DOHH2 (cell line): Measurements from ENCODE around the gene TUBB6.

Experiments
- H3F3A ChIP-seq: fragments of 200-600 bp; sonication (generic), shearing (Covaris generic); 2 replicates; pipeline ENCODE4 v1.6.0; 2016; ENCODE audit warnings: antibody characterized with exemption, mild to moderate bottlenecking; ENCODE audit not compliant: control insufficient read depth, insufficient read depth
- H3K27ac ChIP-seq: fragments of 200-600 bp; sonication (generic); 2 replicates; pipeline ENCODE4 v1.5.1; 2014; ENCODE audit warnings: low read depth, mild to moderate bottlenecking, low read length, moderate library complexity
- H3K27me3 ChIP-seq: fragments of 200-600 bp; sonication (generic); 2 replicates; pipeline ENCODE4 v1.6.1; 2014; ENCODE audit warnings: mild to moderate bottlenecking, low read length, mixed read lengths; ENCODE audit not compliant: control insufficient read depth
- H3K36me3 ChIP-seq: fragments of 200-600 bp; sonication (generic); 2 replicates; pipeline ENCODE4 v1.6.1; 2014; ENCODE audit warnings: mild to moderate bottlenecking, low read length, moderate library complexity, mixed read lengths; ENCODE audit not compliant: control insufficient read depth
- H3K4me1 ChIP-seq: fragments of 200-600 bp; sonication (generic); 2 replicates; pipeline ENCODE4 v1.6.1; 2014; ENCODE audit warnings: mild to moderate bottlenecking, low read length, mixed read lengths; ENCODE audit not compliant: control insufficient read depth
- H3K4me2 ChIP-seq: fragments of 200-600 bp; sonication (generic); 2 replicates; pipeline ENCODE4 v1.6.0; 2014; ENCODE audit warnings: mild to moderate bottlenecking, low read length, moderate library complexity
- H3K4me3 ChIP-seq: fragments of 200-600 bp; sonication (generic); 2 replicates; pipeline ENCODE4 v1.5.1; 2014; ENCODE audit warnings: mild to moderate bottlenecking, low read length, mixed read lengths
- H3K79me2 ChIP-seq: fragments of 200-600 bp; sonication (generic); 2 replicates; pipeline ENCODE4 v1.6.1; 2014; ENCODE audit warnings: mild to moderate bottlenecking, low read length, mixed read lengths; ENCODE audit not compliant: control insufficient read depth
- H3K9me2 ChIP-seq: fragments of 200-600 bp; sonication (generic); replicated peaks from 2 replicates; pipeline ENCODE4 v1.6.1; 2014; ENCODE audit warnings: mild to moderate bottlenecking, low read length, mixed read lengths; ENCODE audit not compliant: control insufficient read depth
- H3K9me3 ChIP-seq: fragments of 200-600 bp; sonication (generic); 2 replicates; pipeline ENCODE4 v1.6.1; 2014; ENCODE audit warnings: antibody characterized with exemption, low read length, mixed read lengths; ENCODE audit not compliant: control insufficient read depth, insufficient read depth
- H4K20me1 ChIP-seq: fragments of 200-600 bp; sonication (generic); 2 replicates; pipeline ENCODE4 v1.6.0; 2014; ENCODE audit warnings: low read depth, mild to moderate bottlenecking, antibody characterized with exemption, low read length, moderate library complexity; ENCODE audit not compliant: control insufficient read depth, insufficient read depth
- CTCF ChIP-seq: fragments of 200-600 bp; sonication (generic); IDR thresholded peaks from one replicate; pipeline ENCODE4 v1.5.1; 2014; ENCODE audit warnings: antibody characterized with exemption, mild to moderate bottlenecking, low read depth, low read length; ENCODE audit not compliant: poor library complexity, severe bottlenecking
- EZH2phosphoT487 ChIP-seq: fragments of 200-600 bp; sonication (generic); IDR thresholded peaks from 2 replicates; pipeline ENCODE4 v1.6.1; 2017; ENCODE audit warnings: borderline replicate concordance, mild to moderate bottlenecking, antibody characterized with exemption, low read length, moderate library complexity, mixed read lengths

The TUBB6 gene

GRCh38 chr18:12346240-12346565 lies 38.2 kb downstream of the TUBB6 start:
- Histone ChIP-seq H3K27me3 (no peaks in the 10 kb centered on the region), H3K4me1 (no peaks in the 10 kb centered on the region), H3K36me3 (peaks cover 92% of the 10 kb centered on the region), H3K9me3 (no peaks in the 10 kb centered on the region), H3F3A (no peaks in the 10 kb centered on the region), H3K4me3 (no peak overlapping the region), H3K27ac (no peak overlapping the region), H4K20me1 (no peaks in the 10 kb centered on the region), H3K9me2 (no peaks in the 10 kb centered on the region), H3K79me2 (no peaks in the 10 kb centered on the region), H3K4me2 (no peak overlapping the region)
- TF ChIP-seq EZH2phosphoT487 (no peak), CTCF (no peak)

- no peaks in the 10 kb centered on the region for H3F3A ChIP-seq
- H3K4me1 ChIP-seq, result no peaks in the 10 kb centered on the region
- no peak for TF ChIP-seq CTCF
- no peak for TF ChIP-seq EZH2phosphoT487
- no peaks in the 10 kb centered on the region for H3K9me2 ChIP-seq
- no peak overlapping the region for H3K4me2 ChIP-seq
- no peaks in the 10 kb centered on the region for H3K27me3 ChIP-seq
- H3K36me3 ChIP-seq, result peaks cover 89% of the 10 kb centered on the region
- no peaks in the 10 kb centered on the region for H3K9me3 ChIP-seq
- no peak overlapping the region for H3K27ac ChIP-seq
- H3K4me3 ChIP-seq, result no peak overlapping the region
- no peaks in the 10 kb centered on the region for H3K79me2 ChIP-seq
- no peaks in the 10 kb centered on the region for H4K20me1 ChIP-seq
These were observed 39.9 kb downstream of the TUBB6 start for GRCh38 chr18:12347895-12348294.

- Histone ChIP-seq H3K4me2 (no peak overlapping the region), H3K9me2 (no peaks in the 10 kb centered on the region), H3K36me3 (peaks cover 86% of the 10 kb centered on the region), H3K79me2 (no peaks in the 10 kb centered on the region), H3K4me1 (no peaks in the 10 kb centered on the region), H4K20me1 (no peaks in the 10 kb centered on the region), H3K27ac (no peak overlapping the region), H3F3A (no peaks in the 10 kb centered on the region), H3K9me3 (no peaks in the 10 kb centered on the region), H3K4me3 (no peak overlapping the region), H3K27me3 (no peaks in the 10 kb centered on the region)
- TF ChIP-seq CTCF (no peak), EZH2phosphoT487 (no peak)
These were observed 44.1 kb downstream of the TUBB6 start for GRCh38 chr18:12352188-12352587.

GRCh38 chr18:12359515-12359927 lies 51.5 kb downstream of the TUBB6 start:
- Histone ChIP-seq H3K9me3 (no peaks in the 10 kb centered on the region), H3K27me3 (no peaks in the 10 kb centered on the region), H3K79me2 (peaks cover 3% of the 10 kb centered on the region; the same call in 1 of the 2 replicates), H3K4me1 (no peaks in the 10 kb centered on the region), H3K9me2 (no peaks in the 10 kb centered on the region), H3F3A (no peaks in the 10 kb centered on the region), H3K4me2 (no peak overlapping the region), H3K4me3 (no peak overlapping the region), H3K36me3 (peaks cover 92% of the 10 kb centered on the region), H3K27ac (no peak overlapping the region), H4K20me1 (no peaks in the 10 kb centered on the region)
- TF ChIP-seq CTCF, result no peak
- no peak for TF ChIP-seq EZH2phosphoT487
